Measurements from ENCODE around the gene ABCB4.

Gene ABCB4

DNA sequence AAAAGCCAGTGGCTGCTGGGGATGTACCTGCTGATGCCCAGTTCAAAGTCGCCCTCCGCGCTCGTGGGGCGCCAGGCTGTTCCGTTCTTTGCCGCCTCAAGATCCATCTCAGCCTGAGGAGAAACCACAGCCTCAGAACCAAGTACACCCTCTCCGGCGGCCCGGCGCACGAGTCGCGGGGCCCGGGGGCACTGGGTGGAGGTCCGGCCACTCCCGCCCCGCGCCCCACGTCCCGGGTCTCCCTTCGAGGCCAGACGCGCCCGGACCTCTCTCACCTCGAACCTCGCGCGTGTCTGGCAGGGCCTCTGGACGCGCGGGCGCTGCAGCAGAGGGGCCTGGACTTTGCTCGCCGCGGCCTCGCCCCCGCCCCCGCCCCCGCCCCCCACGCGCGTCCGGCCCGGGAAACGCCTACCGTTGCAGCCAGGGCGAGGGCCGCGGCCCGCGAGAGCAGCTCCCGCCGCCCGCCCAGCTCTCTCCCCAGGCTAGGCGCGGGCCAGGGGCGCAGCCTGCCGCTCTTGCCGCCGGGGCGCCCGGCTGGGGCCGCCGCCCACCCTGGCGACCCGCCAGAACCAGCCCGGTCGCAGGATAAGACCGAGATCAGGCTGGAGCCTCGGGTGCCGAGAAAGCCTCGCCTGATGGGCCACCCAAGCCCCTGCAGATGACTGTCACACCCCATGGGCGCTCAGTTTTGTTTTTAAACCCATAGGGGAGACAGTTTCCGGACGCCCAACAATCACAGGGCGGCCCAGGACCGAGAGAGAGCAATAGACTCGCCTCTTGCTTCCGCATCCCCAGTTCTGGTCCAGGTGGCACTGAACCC lies at the start of gene ABCB4:
Gene ABCB4, minus strand, starts transcription at position 322 of the 820 bp plus-strand sequence. Its CDS starts 215 bp downstream, at position 107.
- DNase-seq, result no peak

DNA sequence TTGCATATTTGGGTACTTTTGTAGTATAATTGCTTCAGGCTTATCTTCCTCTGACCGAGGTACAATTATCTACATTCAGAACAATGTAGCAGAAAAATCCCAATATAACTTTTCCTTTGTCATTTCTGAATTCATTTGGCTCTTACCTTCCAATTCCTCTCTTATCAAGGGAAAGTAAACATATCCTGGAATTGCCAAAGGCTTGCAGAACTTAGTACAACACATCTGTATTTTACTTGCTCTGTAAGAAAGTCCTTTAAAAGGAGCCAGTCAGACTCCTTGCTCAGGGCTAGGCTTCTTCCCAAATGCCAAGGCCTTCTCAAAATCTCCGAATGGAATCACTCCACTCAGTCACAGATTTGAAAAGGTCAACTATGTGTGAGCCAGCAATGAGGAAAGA lies 43.3 kb upstream of the ABCB4 start:
- no peak for DNase-seq

DNA sequence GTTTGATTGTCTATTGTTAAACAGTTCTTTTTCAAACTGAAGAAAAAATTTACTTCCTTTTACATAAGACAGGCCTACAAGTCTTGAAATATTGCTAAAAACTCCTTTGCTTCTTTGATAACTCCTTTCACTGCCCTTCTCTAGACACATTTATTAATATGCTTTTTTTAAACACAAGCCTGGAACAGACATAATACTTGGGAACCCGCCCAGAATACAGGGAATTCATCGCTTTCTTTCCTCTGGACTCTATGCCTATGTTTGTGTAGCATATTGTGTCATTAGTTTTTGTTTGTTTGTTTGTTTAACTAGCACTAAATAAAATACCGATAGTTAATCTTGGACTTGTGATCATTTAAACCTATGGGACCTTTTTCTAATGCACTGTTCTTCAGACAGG lies 42.4 kb upstream of the ABCB4 start:
- no peak for DNase-seq

DNA sequence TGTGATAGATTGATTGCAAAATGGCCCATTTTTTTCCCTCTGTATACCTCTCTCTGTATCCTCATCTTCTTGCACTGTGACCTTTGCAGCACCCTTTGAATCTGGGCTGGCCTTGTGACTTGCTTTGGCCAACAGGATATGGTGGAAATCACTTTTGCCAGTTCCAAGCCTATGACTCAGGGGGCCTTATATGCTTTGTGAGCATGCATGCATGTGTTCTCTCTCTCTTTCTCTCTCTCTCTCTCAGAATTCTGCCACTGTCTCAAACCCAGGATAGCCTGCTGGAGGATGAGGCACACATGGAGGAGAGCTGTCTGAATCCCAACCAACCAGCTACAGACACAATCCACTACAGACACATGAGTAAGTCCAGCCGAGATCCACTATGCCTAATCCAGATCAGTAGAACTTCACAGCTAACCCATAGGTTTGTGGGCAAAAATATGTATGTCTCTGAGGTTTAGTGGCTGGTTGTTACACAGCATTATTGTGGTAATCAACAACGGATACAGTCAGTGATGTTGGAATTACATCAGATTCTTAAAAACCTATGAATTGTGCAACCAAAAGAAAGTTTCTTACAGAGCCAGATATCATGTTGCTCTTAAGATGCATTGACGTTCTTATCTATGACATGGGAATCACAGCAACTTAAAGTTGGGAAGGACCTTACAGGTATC lies 41.8 kb upstream of the ABCB4 start:
- no peak for DNase-seq

DNA sequence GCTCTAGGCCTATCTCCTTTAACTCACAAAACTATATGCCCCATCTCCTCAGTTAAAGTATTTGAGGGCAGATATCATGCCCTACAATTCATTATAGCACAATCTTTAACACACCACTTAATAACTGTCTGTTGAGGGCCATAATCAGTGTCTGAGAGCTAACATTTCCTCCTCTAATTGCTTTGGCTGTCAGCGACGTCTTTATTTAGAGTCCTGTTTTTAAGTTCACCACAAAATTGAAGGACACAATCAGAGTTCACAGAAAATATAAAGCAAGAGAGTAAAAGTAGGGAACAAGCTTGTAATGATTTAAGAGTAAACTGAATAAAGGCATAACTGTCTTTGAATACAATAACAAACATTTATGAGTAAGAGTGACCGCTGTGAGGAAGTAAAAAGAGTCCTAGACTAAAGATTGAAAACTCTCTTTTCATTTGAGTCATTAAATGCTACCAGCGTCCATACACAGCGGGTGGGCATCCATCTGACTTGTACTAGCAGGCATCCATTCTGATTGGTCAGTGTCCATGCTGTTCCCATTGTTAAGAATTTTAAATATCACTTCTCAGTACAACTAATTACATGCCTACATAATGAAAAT lies 38.4 kb upstream of the ABCB4 start:
- DNase-seq, result no peak

DNA sequence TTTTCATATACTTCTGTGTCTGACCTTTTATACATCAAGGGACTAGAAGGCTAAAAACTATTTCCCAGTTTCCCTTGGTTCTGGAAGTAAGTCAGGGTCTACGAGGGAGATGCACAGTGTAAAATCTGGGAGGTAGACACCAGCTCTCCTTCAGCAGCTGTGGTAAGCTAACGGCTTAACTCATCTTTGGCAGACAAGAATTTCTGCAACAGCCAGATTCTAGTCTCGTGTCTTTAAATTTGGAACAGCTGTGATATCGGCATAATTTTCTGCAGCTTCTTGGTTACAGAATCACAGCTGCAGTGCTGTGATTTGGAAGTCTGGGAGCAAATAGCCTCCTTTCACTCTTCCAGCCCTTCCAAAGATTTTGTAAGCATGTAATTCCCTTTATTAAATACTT lies 37.4 kb upstream of the ABCB4 start:
- no peak for DNase-seq

DNA sequence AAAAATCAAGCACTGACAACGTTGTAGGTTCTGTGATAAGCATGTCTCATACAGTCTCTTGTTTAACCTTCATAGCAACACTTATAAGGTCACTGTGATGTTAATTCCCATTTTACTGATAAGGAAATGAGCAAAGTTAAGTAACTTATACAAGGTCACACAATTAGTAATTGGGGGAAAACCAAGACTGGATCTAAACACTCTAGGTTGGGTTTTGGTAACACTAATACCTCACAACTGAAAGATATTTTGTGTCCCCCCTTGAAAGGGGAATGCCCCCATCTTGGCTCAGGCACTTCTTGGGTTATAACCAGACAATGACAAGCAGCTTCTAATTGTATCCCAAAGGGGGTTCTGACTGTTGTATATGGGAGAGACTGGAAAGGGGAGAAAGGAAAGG lies 36.0 kb upstream of the ABCB4 start:
- DNase-seq, result no peak

DNA sequence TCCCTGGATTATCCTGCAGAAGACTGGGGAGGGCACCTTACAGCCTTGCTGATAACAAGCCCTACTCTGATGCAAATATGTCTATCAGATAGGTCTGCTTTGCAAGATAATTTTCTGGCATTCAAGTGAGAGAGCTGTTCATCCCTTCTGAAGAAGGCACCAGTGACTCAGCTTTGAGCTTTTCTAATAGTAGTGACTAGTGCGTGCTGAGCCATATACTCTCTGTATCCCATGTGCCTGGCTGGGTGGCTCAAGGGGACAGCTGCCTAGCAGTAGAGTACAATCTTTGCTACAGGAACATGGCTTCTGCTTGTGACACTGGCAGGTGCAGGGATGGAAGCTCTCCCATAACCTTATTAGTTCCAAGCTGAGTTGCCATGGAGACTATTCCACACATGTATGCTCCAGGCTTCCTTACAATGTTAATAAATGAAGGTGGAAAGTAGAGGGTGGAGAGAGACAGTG lies 35.0 kb upstream of the ABCB4 start:
- no peak for DNase-seq

DNA sequence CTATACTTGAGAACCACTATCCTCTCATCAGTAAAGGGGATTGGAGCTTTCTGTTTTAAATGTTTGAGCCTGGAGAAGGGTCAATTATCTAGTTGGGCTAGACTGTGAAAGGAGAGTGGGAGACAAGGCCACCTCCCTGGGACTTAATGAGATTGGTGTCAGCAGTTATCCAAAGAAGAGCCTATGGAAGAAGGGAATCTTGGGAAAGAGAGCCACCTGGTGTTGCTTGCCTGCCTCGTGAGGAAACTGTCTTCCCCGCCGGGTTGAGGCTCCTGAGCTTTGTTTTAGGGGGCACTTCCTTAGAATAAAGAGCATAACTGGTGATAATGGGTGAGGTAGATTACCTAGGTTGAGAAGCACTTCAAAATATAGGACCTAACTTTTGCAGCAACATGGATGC lies 32.0 kb upstream of the ABCB4 start:
- DNase-seq, result no peak

DNA sequence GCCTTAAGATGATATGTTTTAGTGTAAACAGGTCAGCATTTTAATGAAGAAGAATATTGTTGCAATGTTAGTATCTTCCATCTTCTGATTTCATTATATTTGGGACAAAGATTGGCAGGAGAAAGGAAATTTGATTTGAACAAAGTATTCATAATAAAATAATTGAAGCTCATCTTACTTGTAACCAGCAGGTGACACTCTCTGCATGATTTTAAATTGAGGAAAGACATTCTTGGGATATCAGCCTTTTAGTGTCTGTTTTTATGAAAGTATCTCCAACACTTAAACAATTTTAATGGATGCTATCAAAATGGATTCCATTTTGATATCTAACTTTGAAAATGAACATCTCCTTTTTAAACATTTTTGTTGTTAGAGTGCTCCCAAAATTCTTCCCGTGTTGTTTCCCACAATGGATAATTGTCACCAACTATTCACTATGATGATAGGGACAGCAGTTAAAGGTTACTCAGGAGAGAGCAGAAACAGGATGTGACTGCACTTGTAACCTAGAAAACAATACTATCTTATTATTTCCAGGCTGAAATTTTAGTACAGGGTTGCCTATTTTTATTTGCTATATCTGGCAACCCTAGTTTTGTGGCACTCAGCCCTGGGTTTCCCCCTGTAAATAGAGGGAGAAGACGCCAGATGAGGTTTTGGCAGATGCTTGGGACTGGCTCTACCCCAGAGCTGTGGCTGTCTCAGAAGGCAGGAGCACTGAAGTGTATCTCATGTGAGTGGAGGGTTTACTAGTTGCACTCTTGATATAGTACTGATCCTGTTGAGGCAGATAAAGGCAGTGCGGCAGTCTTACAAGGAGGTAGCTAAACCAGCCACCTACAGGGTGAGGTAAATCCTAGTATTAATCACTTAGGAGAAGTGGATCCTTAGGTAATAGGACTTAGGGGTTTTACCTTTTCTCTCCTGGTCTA lies 31.0 kb upstream of the ABCB4 start:
- no peak for DNase-seq

DNA sequence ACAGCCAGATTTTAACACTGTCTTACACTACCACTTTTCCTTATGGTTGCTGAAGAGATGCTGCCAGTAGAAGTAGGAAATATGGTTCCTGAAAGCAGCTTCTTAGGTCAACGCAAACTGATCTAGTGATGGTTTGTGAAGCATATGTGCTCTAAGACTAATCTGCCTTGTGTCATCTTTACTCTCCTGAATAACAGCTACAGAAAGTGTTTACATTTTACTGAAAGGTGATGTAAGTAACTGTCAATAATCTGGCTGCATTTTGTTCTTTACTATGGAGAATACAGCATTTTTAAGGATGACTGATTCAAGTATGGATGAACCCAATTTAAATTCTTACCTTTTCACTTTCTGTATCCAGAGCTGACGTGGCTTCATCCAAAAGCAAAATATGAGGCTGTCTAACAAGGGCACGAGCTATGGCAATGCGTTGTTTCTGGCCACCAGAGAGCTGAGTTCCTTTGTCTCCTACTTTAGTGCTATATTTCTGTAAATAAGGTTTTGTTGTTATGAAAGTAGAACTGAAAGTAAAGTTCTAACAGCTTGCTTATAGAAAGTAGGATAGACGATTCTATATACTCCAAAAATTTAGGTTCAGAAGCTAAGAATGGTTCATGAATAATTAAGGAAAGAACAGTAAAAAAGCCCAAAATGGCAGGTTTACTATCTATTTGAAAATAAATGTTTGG lies 30.2 kb upstream of the ABCB4 start:
- no peak for DNase-seq

DNA sequence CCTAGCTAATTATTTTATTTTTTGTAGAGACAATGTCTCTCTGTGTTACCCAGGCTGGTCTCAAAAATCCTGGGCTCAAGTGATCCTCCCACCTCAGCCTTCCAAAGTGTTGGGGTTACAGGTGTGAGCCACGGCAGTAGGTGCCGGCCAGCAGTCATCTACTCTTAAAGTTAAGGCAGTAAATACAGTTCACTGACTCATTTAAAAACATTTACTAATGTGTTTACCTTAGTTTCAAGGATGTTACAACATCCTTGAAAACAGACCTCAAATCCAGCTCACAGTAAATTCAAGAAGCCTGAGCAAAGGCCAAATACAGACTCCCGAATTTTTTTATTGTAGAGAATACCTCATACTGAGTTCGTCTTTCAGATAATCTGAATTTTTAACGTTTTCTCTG lies 29.6 kb upstream of the ABCB4 start:
- DNase-seq, result no peak

DNA sequence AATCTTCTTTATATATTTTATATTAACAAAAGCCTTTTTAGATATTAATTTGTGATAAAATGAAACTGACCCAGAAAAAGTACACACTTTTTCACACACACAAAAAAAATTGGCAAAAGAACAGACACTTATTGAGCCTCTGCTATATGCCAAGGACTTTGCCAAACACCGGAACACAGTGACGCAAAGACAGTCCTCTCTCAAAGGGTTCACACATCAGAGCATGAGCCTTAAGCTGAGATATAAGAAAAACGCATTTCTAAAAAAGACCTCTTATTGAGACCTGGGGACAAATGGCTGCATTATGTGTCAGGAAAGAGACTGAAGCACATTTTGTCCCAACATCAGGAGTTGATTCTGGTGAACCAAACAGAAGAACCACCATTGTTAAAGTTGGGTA lies 24.0 kb upstream of the ABCB4 start:
- no peak for DNase-seq

DNA sequence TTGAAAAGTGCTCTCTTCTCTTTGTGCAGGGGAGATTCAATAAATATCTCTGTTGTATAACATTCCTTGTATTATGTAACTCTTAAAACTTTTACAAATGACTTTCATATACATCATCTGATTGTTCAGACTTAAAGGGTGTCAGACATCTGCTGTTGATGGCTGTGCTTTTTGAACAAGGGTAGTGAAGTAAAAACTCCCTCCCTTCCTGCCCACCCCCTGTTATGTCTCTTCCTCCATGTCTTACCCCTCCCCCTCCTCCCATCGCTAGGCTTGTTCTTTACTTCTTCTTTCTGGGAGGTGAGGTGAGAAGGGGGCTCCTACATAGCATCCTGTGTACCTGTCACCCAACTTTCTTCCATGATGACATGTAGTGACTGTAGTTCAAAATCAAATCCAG lies 23.4 kb upstream of the ABCB4 start:
- no peak for DNase-seq

DNA sequence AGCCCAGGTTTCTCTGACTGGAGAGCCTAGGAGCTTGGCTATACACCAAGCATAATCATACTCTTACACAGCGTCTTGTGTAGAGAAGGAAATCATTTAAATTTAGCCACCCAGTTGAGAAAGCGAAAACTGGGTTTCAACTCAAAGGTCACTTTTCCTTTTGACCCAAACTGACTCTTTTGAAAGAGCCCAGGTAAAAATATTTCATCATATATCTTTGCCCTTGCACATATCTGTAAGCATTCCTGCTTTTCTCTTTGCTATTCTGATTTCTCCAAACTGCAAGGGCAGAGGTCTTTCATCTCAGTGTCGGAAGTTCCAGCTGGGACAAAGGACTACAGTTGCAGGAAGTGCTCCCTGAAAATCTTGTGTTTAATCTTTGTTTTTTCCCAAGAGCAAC lies 22.0 kb upstream of the ABCB4 start:
- no peak for DNase-seq

DNA sequence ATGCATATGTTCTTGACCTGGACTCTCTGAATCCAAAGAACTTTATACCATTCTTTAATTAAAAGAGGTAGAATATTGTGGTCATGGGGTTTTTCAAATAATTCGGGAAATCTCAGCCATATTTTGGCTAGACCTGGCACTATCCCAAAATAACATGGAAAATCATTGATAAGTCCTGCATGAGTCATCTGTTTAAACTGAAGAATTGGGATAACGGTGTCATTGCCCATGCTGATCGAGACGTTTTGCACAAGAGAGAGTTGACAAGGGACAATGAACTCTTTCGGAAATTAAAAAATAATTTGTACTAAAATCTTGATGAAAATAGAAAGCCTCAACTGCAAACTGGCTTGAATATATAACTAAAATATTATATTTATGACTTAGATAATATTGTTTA lies 19.9 kb upstream of the ABCB4 start:
- DNase-seq, result no peak

DNA sequence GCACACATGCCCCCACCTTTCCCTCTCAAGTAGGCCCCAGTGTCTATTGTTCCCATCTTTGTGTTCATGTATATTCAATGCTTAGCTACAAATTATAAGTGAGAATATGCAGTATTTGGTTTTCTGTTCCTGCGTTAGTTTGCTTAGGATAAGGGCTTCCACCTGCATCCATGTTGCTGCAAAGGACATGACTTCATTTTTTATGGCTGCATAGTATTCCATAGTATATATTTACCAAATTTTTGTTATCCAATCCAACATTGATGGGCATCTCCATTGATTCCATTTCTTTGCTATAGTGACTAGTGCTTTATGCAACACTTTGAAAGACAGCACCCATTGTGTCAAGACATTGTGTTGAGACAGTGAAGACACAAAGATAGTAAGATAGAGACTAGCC lies 19.0 kb upstream of the ABCB4 start:
- no peak for DNase-seq

DNA sequence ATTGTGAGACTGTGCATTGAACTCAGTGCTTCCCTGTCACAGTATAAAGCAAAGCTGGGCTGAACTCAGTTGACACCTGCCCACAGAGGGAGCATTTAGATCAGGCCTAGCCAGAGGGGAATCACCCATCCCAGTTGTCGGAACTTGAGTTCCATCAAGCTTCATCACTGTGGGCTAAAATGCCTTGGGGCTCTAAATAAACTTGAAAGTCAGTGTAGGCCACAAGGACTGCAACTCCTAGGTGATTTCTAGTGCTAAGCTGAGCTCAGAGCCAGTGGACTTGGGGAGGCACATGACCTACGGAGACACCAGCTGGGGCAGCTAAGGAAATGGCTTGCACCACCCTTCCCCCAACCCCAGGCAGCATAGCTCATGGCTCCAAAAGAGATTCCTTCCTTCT lies 7.7 kb upstream of the ABCB4 start:
- no peak for DNase-seq

DNA sequence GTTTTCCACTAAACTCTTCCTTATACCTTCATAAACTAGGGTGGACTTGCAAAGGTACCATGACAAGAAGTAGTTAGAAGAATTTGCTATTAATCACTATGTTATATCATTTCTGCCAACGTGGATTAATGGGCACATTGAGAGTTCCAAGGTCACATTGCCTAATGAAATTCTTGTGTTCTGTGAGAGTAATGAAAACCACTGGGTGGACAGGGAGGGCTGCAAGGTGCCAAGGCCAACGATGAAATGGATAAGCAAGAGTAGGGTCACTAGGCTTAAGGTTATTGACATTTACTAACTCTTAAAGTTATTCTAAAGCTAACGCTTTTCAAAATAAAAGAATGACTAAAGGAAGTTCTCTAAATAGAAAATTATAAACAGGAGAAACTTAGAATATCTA lies 6.6 kb upstream of the ABCB4 start:
- DNase-seq, result no peak

DNA sequence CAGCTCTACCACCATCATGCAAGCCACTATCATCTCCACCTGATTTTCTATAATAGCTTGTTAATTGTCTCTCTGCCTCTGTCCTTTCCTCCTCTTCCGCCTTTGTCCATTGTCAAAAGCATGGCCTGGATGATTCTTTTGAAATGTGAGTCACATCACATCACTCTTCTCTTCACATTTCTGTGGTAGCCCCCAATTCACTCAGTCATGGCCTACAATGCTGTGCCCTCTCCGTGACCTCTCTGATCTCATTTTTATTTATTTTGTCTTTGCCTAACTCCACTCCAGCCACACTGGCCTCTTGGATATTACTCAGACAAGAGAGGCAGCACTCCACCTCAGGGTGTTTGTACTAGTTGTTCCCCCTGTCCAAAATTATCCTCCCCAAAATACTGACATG lies 4.9 kb upstream of the ABCB4 start:
- DNase-seq, result no peak

DNA sequence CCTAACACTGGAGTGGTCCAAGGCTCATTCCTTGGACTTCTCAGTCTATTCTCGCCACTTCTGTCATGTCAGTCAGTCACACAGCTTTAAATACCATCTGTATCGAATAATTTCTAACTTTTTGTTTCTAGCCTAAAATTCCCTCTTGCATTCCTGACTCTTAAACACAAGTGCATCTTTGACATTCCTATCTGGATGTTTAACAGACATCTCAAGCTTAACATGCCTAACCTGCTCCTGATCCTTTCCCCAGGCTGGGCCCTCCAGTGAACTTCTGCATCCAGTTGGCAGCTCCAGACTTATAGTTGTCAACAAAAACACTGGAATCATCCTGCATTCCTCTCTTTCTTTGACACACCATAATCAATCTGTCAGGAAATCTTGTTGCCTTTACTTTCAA lies 4.5 kb upstream of the ABCB4 start:
- DNase-seq, result no peak

DNA sequence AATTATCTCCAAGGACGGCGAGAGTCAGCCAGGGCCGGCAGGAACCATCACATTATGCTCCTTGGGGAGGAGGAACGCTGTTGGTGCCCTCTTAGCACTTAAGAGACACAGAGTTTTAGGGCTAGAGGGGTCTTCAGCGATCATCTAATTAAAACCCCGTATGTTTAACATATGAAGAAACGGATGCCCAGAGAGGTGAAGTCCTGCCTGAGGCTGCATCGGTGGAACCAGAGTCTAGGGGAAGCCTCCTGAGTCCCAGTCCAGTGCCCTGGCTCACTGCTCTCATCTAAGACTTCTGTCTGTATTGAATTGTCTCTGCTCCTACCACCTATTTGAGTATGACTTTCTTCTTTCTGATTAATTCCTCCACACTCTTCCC lies 688 bp upstream of the ABCB4 start:
- DNase-seq, result no peak

Data from activated CD4-positive, CD25-positive, alpha-beta regulatory T cell (primary cell).